HL-60 (cell line): ENCODE data around the gene TMEM253.

Experiments
- CTCF ChIP-seq: IDR thresholded peaks from one replicate; pipeline ENCODE4 v1.5.1; 2011; ENCODE audit warnings: low read length, control low read depth, inconsistent platforms; ENCODE audit not compliant: insufficient read depth
- GABPA ChIP-seq: IDR thresholded peaks from 2 replicates; pipeline ENCODE4 v1.6.1; 2012; ENCODE audit warnings: low read depth
- POLR2AphosphoS5 ChIP-seq: IDR thresholded peaks from 2 replicates; pipeline ENCODE4 v1.6.1; 2012; ENCODE audit warnings: low read depth
- REST ChIP-seq: IDR thresholded peaks from 2 replicates; pipeline ENCODE4 v1.6.1; 2012; ENCODE audit warnings: low read depth; ENCODE audit not compliant: insufficient replicate concordance

- no peak for TF ChIP-seq CTCF
- no peak for TF ChIP-seq POLR2AphosphoS5
- TF ChIP-seq REST = no peak
- no peak for TF ChIP-seq GABPA
These were observed 22.1 kb upstream of the TMEM253 start for GRCh38 chr14:21078726-21079125.
